ENCODE measurements around the gene COG8.

DNA sequence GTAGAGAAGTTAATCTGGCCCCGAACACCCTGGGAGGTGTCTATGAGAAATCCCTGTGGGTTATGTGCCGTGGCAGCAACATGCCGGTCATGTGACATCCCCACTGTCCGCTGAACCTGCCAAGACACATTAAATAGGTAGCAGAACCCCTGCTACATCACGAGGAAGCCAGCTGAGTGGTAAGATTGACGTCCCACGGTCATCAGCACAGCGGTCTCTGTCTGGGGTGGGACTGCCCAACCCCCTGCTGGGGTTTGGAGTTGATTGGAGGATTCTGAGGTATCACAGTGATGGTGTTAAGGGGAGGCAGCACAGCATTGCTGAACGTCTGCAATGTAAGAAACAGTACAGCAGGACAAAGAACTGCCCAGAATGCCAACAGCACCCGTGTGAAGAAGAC, 10.2 kb upstream of the COG8 start:
- TF ChIP-seq, protein P1, sequence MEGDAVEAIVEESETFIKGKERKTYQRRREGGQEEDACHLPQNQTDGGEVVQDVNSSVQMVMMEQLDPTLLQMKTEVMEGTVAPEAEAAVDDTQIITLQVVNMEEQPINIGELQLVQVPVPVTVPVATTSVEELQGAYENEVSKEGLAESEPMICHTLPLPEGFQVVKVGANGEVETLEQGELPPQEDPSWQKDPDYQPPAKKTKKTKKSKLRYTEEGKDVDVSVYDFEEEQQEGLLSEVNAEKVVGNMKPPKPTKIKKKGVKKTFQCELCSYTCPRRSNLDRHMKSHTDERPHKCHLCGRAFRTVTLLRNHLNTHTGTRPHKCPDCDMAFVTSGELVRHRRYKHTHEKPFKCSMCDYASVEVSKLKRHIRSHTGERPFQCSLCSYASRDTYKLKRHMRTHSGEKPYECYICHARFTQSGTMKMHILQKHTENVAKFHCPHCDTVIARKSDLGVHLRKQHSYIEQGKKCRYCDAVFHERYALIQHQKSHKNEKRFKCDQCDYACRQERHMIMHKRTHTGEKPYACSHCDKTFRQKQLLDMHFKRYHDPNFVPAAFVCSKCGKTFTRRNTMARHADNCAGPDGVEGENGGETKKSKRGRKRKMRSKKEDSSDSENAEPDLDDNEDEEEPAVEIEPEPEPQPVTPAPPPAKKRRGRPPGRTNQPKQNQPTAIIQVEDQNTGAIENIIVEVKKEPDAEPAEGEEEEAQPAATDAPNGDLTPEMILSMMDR (conservative IDR thresholded peaks at IDR 0.05), result no peak
- TF ChIP-seq EZH2 (IDR thresholded peaks at IDR 0.05; ENCODE audit: low read depth), result no peak
